NT2/D1 (cell line): Measurements from ENCODE around the gene IDS.
A peak's percentile ranks its signal among the peaks of the same experiment; 100 is the strongest.
"Not testable (repeated sequence)": the region's sequence is repeated elsewhere in the genome, so short reads cannot be mapped to it uniquely, and the experiment has no call there.

Experiments
- DNase-seq: peaks from one replicate; pipeline ENCODE4 v3.0.0-alpha.2; 2011; ENCODE audit warnings: low read depth, low spot score
- H3K27me3 ChIP-seq: 2 replicates; pipeline ENCODE4 v1.6.0; 2011; ENCODE audit warnings: mild to moderate bottlenecking; ENCODE audit not compliant: insufficient read length, insufficient read depth
- H3K36me3 ChIP-seq: 2 replicates; pipeline ENCODE4 v1.6.1; 2011; ENCODE audit warnings: mild to moderate bottlenecking, low read length, mixed read lengths; ENCODE audit not compliant: insufficient read depth, insufficient read length
- H3K4me1 ChIP-seq: 2 replicates; pipeline ENCODE4 v1.5.1; 2011; ENCODE audit not compliant: insufficient read depth, insufficient read length
- H3K4me3 ChIP-seq: 2 replicates; pipeline ENCODE4 v1.5.1; 2011; ENCODE audit warnings: low read depth; ENCODE audit not compliant: insufficient read length
- H3K9ac ChIP-seq: 2 replicates; pipeline ENCODE4 v1.6.0; 2011; ENCODE audit warnings: low read depth; ENCODE audit not compliant: insufficient read length
- H3K9me3 ChIP-seq: 2 replicates; pipeline ENCODE4 v1.5.1; 2011; ENCODE audit warnings: mild to moderate bottlenecking, low read length; ENCODE audit not compliant: insufficient read depth
- SUZ12 ChIP-seq: IDR thresholded peaks from 2 replicates; pipeline ENCODE4 v1.6.1; 2011; ENCODE audit not compliant: insufficient read length, insufficient read depth; ENCODE audit errors: extremely low read depth
- YY1 ChIP-seq: IDR thresholded peaks from 2 replicates; pipeline ENCODE4 v1.6.1; 2011; ENCODE audit not compliant: insufficient read length, insufficient read depth
- ZNF274 ChIP-seq: IDR thresholded peaks from 2 replicates; pipeline ENCODE4 v1.6.1; 2011; ENCODE audit warnings: mild to moderate bottlenecking, low read depth, low read length

IDS gene

DNA sequence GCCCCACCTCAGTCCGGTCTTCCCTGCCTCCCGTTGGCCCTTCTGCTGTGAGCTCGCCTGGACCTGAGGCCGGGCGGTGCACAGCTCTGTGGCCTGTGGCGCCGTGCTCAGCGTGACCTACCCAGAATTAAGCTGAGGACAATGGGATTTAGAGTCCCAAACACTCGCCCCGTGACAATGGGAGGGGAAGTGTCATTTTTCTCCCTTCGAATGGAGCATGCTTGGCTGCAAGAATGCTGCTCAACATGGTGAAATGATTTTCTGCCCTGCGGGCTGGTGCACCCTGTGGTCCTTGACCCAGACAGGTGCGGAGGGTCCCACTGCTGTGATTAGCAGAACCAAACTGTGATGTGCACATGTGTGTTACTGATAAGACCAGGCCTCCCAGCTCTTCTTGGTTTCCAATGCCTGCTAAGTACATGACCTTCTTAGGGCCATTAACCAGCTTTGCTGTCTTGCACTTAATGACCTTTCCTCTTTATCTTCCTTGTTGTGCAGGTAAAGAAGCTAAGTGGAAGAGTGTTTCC is 36.5 kb upstream of the IDS start:
- TF ChIP-seq SUZ12: no peak
- TF ChIP-seq ZNF274: no peak
- no peak for TF ChIP-seq YY1
- peak overlapping the region; percentile 61 for H3K9ac ChIP-seq
- no peaks in the 10 kb centered on the region for H3K9me3 ChIP-seq
- no peaks in the 10 kb centered on the region for H3K4me1 ChIP-seq
- H3K36me3 ChIP-seq: no peaks in the 10 kb centered on the region
- DNase-seq: no peak
- H3K4me3 ChIP-seq: peak overlapping the region; percentile 60
- peaks cover 9% of the 10 kb centered on the region for H3K27me3 ChIP-seq

DNA sequence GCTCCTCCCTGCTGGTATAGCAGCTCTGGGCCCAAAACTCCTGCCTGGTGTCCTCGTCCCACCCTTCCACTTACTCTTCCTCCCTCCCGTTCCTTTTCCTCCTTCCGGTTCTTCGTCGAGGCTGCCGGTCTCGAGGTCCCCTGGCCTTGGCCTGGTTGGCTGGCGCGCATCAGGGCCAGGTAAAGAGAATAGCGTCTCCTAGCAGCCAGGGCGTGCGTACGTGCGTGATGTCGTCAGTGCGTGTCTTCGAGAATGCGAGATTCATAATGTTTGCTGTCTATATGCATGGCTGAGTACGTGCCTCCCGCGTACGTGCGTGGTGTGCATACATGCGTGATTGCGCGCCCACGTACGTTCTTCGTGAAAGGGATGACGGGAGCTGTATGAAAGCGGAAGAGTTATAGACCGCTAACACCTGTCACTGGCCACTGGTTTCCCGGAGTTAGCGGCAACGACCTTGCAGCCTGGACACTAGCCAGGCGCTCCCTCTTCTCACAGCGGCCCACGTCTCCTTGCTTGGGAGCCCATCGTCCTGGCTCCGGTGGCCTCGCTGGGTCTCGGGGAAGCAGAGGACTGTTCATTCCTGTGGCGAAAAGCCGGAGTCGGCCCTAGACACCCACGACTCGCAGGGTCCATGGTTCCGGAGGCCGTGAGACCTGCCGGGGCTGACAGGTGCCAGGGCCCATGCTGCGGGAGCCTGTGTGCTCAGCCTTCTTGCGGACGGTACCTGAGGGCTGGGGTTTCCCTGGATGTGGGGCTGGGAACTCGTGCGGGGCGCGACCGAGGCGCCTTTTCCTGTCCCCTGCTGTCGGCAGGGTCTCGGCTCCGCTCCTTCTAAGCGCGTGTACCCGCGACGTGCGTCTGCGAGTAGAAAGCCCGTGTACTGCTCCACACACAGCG is 35.8 kb upstream of the IDS start, which contains the start of gene EOLA1:
TSS of gene EOLA1 (plus strand) at position 392 of the 900 bp plus-strand sequence. CDS start 4,619 bp downstream, outside the sequence.
- Histone ChIP-seq H3K9ac (peak within 1 kb of the TSS; percentile 61), H3K27me3 (peaks cover 9% of the 10 kb centered on the region), H3K4me1 (no peaks in the 10 kb centered on the region), H3K36me3 (no peaks in the 10 kb centered on the region), H3K4me3 (peak within 1 kb of the TSS; percentile 60), H3K9me3 (no peaks in the 10 kb centered on the region)
- TF ChIP-seq YY1: no peak
- TF ChIP-seq ZNF274: no peak
- TF ChIP-seq SUZ12: no peak
- DNase-seq: peak; percentile 47

DNA sequence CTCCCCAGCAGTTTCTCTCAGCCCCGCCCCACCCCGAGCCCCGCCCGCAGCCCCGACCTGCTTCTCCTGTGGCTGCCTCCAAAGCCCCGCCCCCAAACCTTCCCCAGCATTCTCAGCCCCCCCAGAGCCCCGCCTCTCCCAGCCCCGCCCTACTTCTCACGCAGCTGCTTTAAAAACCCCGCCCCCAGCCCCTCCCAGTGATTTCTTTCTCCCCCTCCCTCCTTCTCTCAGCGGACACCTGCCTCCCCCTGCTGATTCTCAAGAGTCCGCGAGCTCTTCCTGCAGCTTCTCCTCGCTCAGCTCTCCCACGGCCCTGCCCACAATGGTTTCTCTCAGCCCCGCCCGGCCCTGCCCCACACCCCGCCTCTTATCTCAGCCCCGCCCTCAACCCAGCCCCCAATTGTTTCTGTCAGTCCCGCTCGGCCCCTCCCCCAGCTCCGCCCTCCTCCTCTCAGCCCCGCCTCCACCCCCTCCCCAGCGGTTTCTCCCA is 35.1 kb upstream of the IDS start:
- TF ChIP-seq YY1 (no peak), ZNF274 (no peak), SUZ12 (no peak)
- H3K27me3 ChIP-seq: peaks cover 9% of the 10 kb centered on the region
- no peaks in the 10 kb centered on the region for H3K36me3 ChIP-seq
- peak; percentile 44 for DNase-seq
- no peaks in the 10 kb centered on the region for H3K9me3 ChIP-seq
- H3K4me1 ChIP-seq: no peaks in the 10 kb centered on the region
- no peak overlapping the region for H3K9ac ChIP-seq
- H3K4me3 ChIP-seq: no peak overlapping the region

DNA sequence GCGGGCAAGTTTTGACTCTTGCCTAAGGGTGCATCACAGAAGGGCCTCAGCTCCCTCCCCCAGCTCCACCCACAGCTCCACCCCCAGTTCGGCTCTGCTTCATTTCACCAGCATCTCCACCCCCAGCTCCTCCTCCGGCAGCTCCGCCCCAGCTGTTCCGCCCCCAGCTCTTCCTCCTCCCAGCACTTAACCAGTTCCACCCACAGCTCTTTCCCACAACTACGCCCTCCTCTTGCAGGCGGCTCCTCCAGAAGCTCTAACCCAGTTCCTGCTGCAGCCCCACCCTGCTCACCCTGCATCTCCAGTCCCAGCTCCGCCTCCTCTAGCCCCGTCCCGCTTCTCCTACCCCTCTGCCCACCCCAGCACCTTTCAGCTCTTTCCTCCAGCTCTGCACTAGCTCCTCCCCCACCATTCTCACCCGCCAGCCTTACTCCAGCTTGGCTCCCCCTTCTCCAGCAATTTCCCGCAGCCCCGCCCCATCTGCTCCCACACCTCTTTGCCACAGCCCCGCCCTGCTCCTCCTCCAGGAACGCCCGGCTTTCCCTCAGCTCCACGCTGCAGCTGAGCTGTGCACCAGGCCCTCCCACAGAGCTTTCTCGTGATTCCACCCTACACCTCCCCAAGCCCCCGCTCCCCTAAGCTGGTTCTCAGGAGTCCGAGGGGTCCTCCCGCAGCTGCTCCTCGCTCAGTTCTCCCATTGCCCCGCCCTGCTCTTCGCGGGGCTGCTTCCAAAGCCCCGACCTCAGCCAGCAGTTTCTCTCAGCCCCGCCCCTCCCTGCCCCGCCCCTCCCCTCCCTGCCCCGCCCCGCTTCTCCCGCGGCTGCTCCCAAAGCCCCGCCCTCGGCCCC is 34.4 kb upstream of the IDS start:
- H3K4me3 ChIP-seq: peak overlapping the region; percentile 24
- DNase-seq: peak; percentile 74
- TF ChIP-seq SUZ12 (no peak), YY1 (no peak), ZNF274 (no peak)
- peaks cover 9% of the 10 kb centered on the region for H3K27me3 ChIP-seq
- no peaks in the 10 kb centered on the region for H3K4me1 ChIP-seq
- no peaks in the 10 kb centered on the region for H3K9me3 ChIP-seq
- no peaks in the 10 kb centered on the region for H3K36me3 ChIP-seq
- peak overlapping the region; percentile 56 for H3K9ac ChIP-seq

DNA sequence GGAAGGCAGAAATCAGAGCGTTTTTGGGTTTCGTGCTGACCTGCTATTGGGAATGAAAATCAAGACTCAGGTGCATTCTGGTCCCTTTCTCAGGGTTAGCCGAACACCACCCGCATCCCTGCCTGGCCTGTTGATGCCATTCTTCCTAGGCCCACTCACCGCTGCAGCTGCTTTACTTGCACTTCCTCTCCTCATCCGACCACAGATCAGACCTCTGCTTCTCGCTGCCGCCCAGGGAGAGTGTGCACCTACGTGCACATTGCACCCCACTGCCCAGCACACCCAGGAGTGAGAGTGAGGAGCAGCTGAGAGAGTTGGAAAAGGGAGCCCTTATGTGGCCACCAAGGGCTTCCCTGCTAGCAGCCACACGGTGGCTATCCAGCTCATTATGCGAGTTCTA is 32.4 kb upstream of the IDS start:
- H3K27me3 ChIP-seq, H3K9me3 ChIP-seq, DNase-seq, H3K36me3 ChIP-seq, H3K4me3 ChIP-seq, H3K9ac ChIP-seq, H3K4me1 ChIP-seq: not testable (repeated sequence)

DNA sequence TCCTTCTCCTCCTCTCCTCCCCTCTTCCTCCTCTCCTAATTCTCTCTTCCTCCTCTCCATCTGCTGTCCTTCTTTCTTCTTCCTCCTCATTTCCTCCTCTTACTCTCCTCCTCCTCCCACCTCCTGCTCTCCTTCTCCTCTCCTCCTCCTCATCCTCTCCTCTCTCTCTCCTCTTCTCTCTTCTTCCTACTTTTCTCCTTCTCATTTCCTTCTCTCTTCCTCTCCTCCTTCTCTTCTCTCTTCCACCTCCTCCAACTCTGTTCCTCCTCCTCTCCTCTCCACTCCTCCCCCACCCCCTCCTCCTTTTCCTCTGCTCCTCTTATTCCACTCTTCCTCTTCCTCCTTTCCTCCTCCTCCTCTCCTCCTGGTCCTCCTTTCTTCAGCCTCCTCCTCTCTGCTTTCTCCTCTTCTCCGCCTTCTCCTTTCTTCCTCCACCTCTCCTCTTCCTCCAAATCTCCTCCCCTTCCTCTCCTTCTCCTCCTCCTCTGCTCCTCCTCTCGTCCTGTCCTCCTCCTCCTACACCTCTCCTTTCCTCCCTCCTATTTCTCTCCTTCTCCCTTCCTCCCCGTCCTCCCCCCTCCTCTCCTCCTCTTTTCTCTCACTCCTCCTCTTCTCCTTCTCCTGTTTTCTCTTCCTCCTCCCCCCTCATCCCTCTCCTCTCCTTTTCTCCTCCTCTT is 30.0 kb upstream of the IDS start:
- DNase-seq, H3K4me1 ChIP-seq, H3K9me3 ChIP-seq, H3K9ac ChIP-seq, H3K4me3 ChIP-seq, H3K27me3 ChIP-seq, H3K36me3 ChIP-seq: not testable (repeated sequence)

DNA sequence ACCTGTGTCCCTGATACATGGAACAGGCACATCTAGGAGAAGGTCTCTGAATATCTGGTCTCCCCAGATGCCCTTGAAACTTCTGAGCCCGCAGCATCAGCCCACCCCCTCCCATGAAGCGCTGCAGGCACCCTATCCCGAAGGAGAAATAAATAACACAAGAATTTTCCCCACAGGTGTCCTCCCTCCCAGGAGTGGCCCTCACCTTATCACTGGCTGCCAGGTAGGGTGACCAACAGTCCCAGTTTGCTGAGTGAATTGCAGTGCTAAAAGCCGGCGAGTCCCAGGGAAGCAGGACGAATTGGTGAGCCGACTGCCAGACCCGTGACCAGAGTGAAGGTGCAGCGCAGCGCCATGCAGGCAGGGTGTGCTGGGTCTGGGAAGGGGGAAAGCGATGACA is 28.9 kb upstream of the IDS start:
- DNase-seq, H3K9ac ChIP-seq, H3K36me3 ChIP-seq, H3K9me3 ChIP-seq, H3K4me3 ChIP-seq, H3K4me1 ChIP-seq, H3K27me3 ChIP-seq: not testable (repeated sequence)

DNA sequence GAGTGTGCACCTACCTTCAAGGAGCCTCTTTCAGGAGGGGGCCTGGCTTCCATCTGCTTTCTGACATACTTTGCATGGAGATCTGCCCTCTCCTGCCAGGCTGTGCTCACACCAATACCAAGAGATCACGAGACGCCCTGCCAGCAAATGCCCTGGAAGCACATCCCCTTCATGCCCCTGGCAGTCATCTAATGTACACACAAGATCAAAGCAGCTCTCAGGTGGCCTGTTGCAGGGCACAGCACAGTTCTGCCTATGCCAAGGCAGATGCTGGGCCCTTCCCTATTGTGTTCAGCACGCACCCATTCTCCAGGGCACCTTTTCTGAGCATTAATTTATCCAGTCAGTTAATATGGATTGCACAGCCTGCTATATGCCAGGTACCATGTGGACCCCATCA is 27.8 kb upstream of the IDS start:
- not testable (repeated sequence) for H3K27me3 ChIP-seq, H3K4me1 ChIP-seq, H3K36me3 ChIP-seq, H3K9ac ChIP-seq, H3K9me3 ChIP-seq, H3K4me3 ChIP-seq, DNase-seq
